GM18861 (cell line): ENCODE data around the gene HDAC11.
"Not testable (repeated sequence)": the region's sequence is repeated elsewhere in the genome, so short reads cannot be mapped to it uniquely, and the experiment has no call there.

Source experiments
- ATAC-seq: cut with Tn5 transposase; IDR thresholded peaks from one replicate; pipeline ENCODE4 v1.9.1; 2021; ENCODE audit not compliant: unreplicated experiment

HDAC11 gene

DNA sequence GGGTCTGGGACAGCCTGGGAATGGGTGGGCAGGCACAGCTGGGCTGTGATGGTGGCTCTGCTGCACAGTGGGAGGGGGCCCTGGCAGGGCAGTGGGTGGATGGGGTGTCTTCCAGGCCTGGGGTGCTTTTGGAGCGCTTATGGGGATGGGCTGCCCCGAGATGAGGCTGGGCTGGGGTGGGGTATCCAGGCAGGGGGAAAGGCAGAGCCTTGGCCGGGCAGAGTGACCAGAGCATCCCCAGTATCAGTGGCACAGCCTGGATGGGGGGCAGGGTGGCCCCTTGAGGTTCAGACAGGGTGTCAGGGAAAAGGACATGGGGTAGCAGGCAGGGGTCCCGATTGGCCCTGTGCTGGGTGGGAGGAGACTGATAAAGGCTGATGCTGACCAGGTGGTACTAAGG lies 26.6 kb downstream of the HDAC11 start:
- no peak for ATAC-seq

- no peak for ATAC-seq
These were observed 27.1 kb downstream of the HDAC11 start for GRCh38 chr3:13507247-13507569.

- ATAC-seq, result no peak
These were observed 27.6 kb downstream of the HDAC11 start for GRCh38 chr3:13507570-13508339.

GRCh38 chr3:13508496-13508895 lies 28.4 kb downstream of the HDAC11 start:
- no peak for ATAC-seq

DNA sequence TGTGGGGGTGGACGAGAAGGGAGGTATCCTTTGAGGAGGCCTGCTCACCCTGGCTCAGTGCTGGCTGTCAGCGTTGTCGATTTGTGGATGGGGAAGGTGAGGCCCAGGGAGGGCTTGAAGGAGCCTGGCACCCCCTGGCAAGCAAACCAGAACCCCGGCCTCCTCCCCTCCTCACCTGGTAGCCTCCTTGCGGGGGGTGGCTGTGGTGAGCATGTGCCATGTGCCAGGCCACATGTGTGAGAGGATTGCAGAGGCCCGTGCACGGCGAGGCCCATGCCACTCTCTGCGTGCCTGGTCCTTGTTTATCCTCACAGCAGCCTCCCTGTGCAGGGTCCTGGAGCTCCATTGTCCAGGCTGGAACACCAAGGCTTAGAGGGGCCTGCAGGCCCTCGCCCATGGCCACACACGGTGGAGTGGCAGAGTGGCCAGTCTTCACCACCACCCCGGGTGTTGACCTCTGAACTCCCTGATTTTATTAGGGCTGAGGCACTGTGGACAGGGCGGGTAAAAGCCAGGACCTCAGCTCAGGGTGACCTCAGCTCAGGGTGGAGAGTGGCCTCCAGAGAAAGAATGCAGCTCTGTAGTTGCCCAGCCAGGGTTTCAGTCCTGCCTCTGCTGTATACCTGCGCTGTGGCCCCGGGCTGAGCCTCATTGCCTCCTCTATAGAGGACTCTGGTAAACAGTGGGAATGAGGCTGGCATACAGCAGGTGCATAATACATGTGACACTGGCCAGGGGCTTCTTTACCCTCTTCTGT lies 29.1 kb downstream of the HDAC11 start:
- no peak for ATAC-seq

DNA sequence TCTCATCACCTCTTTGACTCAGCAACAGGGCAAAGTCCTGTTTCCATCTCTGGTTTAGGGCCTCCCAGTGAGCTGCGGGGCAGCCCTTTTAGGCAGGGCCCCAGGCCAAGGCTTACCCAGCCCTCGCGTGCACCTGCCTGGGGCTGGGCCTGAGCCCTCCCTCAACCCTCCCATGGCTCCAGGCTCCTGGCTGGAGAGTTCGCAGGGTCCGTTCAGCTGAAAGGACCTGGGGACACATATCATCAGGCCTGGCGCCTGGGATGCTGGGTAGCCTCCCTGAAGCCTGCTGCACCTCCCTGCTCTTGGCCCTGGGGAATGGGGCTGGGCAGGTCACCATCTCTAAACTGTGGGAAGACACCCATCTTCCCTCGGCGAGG lies 29.7 kb downstream of the HDAC11 start:
- no peak for ATAC-seq

DNA sequence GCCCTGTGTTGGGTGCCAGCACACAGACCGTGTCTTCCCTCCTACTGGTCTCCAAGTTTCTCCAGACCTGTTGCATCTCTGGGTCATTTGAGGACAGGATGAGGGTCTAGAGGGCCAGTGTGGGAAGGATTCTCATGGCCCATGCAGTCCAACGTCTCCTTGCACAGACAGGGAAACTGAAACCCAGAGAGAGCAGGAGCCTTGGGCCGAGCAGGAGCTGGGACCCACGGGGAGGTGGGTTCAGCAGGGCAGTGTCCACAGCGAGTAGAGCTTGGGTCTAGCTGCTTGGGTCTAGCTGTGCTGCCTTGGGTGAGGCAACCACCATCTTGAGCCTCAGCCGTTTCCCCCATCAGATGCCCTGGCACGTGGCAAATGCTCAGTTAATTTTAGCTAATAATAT lies 32.3 kb downstream of the HDAC11 start:
- ATAC-seq, result no peak

- no peak for ATAC-seq
These were observed 33.2 kb downstream of the HDAC11 start for GRCh38 chr3:13513051-13513912.

GRCh38 chr3:13513913-13514517 lies 33.9 kb downstream of the HDAC11 start:
- ATAC-seq, result no peak

DNA sequence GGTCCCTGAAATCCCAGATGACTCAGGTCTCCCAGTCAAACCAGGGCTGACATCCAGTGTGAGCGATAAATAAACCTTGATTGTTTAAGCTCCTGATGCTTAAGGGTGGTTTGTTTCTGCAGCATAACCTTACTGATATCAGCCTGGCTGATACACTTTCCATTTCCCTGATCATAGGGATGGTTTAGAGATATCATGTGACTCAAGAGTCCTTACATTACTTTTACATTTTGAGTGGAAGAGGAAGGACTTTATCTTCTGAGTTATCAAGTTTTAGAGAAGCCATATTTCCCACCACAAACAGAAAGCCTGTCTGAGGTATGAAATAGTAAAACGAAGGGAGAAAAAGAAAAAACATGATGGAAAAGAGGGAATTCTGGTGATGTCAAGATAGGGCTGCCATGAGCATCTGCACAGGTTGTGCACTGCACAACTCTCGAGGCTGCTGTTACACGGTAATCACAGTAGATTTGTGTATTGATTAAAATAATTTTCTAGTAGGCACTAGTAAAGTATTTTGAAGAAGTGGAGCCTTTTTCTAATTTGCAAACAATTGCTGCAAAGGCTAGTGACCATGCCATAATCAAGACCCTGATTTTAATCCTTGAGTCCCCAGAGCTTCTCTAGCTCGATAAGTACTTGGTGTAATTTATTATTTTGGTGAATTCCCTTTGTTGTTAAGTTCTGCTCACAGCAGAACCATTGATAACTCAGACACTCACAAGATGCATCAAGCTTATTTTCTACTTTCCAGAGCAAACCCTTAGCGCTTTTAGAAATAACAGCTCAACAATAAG lies 34.7 kb downstream of the HDAC11 start:
- ATAC-seq, result no peak

- ATAC-seq, result no peak
These were observed 36.0 kb downstream of the HDAC11 start for GRCh38 chr3:13515786-13516759.

DNA sequence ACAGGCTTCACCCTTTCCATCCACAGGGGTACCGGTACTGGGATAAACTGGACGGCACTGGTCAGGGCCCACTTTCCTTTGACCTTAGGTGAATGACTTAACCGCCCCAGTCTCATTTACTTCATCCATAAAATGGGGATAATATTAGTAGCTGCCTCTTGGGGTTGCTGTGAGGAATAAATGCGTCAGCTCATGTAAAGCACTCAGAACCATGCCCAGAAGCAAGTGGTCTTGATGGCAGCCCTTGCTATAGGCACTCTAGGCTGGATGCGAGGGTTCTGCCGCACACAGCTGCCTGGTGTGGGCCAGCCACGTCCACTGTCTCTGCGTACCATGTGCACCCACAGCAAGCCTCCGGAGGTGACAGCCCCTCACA lies 36.6 kb downstream of the HDAC11 start:
- no peak for ATAC-seq

- no peak for ATAC-seq
These were observed 37.3 kb downstream of the HDAC11 start for GRCh38 chr3:13517253-13517977.

DNA sequence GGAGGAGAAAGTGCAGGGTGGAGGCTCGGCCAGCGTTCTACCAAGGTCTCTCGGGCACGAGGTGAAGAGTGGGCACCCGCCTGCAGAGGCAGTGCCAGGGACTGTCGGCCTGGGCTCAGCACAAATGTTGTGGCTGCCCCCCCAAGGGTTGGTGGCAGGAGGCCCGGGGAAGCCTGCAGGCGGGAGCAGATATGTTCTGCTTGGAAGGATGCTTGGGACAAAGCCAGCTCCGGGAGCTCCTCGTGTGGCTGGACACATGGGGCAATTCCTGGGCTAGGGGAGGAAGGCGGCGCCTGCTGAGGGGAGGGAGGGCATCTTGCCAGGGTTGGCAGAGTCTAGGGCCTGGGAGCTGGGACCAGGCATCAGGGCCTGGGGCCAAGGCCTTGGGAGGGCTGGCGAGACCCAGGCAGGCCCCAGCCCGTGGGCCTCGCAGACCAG lies 38.4 kb downstream of the HDAC11 start:
- ATAC-seq, result no peak

- ATAC-seq, result no peak
These were observed 39.1 kb downstream of the HDAC11 start for GRCh38 chr3:13519006-13519791.

DNA sequence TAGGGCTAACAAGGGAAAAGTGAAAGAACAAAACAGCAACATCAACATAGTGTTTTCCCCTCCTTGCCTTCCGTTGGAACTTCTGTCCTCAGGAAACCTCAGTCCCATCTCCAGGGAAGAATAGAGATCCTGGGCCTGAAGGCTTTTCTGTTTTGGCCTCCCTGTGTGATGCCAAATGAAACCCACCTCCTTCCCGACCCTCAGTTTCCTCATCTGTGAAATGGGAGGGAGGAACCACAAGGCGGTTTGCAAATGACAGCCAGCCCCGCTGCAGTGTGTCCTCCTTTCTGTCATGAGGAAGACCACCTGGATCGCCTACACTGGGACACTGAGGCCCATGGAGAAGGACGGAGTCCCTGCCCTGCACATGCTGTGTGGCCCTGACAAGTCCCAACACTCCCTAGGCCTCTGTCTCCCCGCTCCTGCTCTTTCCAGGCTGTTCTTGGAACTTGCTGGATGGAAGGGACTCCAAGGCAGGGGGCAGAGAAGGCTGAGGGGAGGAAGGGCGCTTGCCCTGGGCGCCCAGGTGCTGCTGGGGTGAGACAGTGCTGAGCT lies 40.3 kb downstream of the HDAC11 start:
- ATAC-seq, result no peak

DNA sequence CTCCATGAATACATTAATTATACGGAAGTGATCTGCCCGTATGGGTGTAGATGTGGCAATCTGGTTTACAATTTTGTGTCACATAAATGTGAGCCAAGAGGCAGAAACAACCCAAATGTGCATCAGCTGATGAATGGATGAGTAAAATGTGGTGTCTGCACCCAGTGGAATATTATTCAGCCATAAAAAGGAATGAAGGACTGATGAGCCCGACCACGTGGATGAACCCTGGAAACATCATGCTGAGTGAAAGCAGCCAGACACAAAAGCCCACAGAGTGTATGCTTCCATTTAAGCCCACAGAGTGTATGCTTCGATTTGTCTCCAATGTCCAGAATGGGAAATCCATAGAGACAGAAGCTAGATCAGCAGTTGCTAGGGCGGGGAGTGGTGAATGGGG lies 41.2 kb downstream of the HDAC11 start:
- no peak for ATAC-seq

- not testable (repeated sequence) for ATAC-seq
These were observed 41.6 kb downstream of the HDAC11 start for GRCh38 chr3:13521749-13522148.
